HS-5 (cell line): ENCODE data around the gene GLIS1.

ENCODE experiments used
- DNase-seq: peaks from one replicate; pipeline ENCODE4 v3.0.0-alpha.2; 2012; ENCODE audit warnings: low read depth

GLIS1 gene

GRCh38 chr1:53462769-53463501 lies 276.0 kb downstream of the GLIS1 start:
- DNase-seq, result no peak

GRCh38 chr1:53462193-53462592 lies 276.8 kb downstream of the GLIS1 start:
- no peak for DNase-seq

GRCh38 chr1:53461323-53462044 lies 277.5 kb downstream of the GLIS1 start:
- no peak for DNase-seq

GRCh38 chr1:53460666-53461322 lies 278.2 kb downstream of the GLIS1 start:
- DNase-seq, result no peak

- DNase-seq, result no peak
Observed at GRCh38 chr1:53460211-53460634, 278.7 kb downstream of the GLIS1 start.

- DNase-seq, result no peak
Observed at GRCh38 chr1:53459321-53460175, 279.4 kb downstream of the GLIS1 start, which contains the start of gene DMRTB1. Gene DMRTB1 (plus strand): TSS chr1:53459399. CDS start chr1:53459454, 55 bp downstream.

- no peak for DNase-seq
Observed at GRCh38 chr1:53458634-53459033, 280.3 kb downstream of the GLIS1 start.
